Measurements from ENCODE around the gene PREX1.

DNA sequence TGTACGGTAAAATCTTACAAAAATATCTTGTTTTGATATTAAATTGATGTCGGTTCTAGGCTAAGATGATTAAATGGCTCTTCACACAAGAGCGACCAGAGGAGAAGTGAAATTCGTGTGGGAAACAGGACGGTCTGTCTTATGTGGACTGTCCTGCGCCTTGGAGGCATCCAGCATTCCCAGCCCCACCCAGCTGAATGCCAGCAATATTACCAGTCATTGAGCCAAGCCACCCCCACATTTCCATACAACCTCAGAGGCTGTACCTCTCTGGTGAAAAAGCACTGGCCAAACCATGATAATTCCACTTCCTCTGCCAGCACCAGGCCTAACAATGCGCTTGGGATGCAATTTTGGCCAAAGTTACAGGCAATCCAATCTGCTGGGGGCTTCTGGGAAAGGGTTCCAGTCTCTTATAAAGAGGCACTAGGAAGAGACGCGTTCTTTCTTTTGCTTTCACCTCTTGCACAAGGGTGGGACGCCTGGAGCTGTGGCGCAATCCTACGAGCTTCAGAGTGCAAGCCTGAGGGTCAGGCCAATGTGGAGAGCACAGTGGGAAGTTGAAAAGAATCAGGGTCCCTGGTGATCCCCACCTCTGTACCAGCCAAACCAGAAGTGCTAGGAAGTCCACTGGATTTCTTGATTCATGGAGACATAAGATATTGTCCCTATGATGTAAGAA lies 213.1 kb downstream of the PREX1 start:
- TF ChIP-seq, protein P1, sequence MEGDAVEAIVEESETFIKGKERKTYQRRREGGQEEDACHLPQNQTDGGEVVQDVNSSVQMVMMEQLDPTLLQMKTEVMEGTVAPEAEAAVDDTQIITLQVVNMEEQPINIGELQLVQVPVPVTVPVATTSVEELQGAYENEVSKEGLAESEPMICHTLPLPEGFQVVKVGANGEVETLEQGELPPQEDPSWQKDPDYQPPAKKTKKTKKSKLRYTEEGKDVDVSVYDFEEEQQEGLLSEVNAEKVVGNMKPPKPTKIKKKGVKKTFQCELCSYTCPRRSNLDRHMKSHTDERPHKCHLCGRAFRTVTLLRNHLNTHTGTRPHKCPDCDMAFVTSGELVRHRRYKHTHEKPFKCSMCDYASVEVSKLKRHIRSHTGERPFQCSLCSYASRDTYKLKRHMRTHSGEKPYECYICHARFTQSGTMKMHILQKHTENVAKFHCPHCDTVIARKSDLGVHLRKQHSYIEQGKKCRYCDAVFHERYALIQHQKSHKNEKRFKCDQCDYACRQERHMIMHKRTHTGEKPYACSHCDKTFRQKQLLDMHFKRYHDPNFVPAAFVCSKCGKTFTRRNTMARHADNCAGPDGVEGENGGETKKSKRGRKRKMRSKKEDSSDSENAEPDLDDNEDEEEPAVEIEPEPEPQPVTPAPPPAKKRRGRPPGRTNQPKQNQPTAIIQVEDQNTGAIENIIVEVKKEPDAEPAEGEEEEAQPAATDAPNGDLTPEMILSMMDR (IDR thresholded peaks at IDR 0.05; ENCODE audit: extremely low read depth in 1 of 2, insufficient read depth in 1 of 2, low read depth in 1 of 2, low read length in 2 of 2): no peak
- TF ChIP-seq EZH2 (IDR thresholded peaks at IDR 0.05; ENCODE audit: borderline replicate concordance, low read depth, low read length, severe bottlenecking) (no peak), JUN (IDR thresholded peaks at IDR 0.05; ENCODE audit: borderline replicate concordance, insufficient read depth, insufficient read length, low read depth) (no peak), POLR2A (IDR thresholded peaks at IDR 0.05; ENCODE audit: low read depth, low read length) (no peak), POLR2AphosphoS5 (IDR thresholded peaks at IDR 0.05; ENCODE audit: insufficient read depth, low read depth, low read length) (no peak), MYC (IDR thresholded peaks at IDR 0.05; ENCODE audit: low read depth, low read length) (no peak), FOS (IDR thresholded peaks at IDR 0.05; ENCODE audit: borderline replicate concordance, insufficient read depth, low read length) (no peak), GATA2 (IDR thresholded peaks at IDR 0.05; ENCODE audit: insufficient read depth, insufficient read length, low read depth, low read length) (no peak)
- TF ChIP-seq, protein P2, sequence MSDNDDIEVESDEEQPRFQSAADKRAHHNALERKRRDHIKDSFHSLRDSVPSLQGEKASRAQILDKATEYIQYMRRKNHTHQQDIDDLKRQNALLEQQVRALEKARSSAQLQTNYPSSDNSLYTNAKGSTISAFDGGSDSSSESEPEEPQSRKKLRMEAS (IDR thresholded peaks at IDR 0.05; ENCODE audit: insufficient read depth, insufficient read length): no peak
